HT1080 (cell line): ENCODE measurements around the gene SLC12A7. TPM values are rescaled to one million over a fixed set of nuclear protein-coding genes. Genes with fewer than 3 reads are reported as not detected.
"Not testable (repeated sequence)": the region's sequence is repeated elsewhere in the genome, so short reads cannot be mapped to it uniquely, and the experiment has no call there.

ENCODE experiments used
- DNase-seq: peaks from one replicate; pipeline ENCODE4 v3.0.0-alpha.2; 2015; ENCODE audit warnings: low read depth
- total RNA-seq: library from RNA; depleted of rRNA; stranded (reverse); fragments of >200 nt; shearing (Covaris generic); gene quantifications from 2 replicates; pipeline ENCODE4 v1.2.3, GENCODE V29; 2014

SLC12A7 gene
- total RNA-seq, 1 experiment from 2014 or later, result 2.4 TPM

- no peak for DNase-seq
Measured at GRCh38 chr5:1065891-1066650, 45.8 kb downstream of the SLC12A7 start.

GRCh38 chr5:1065143-1065750, 46.6 kb downstream of the SLC12A7 start:
- DNase-seq, result no peak

GRCh38 chr5:1064383-1065142, 47.3 kb downstream of the SLC12A7 start:
- DNase-seq, result no peak

- DNase-seq, result no peak
Measured at GRCh38 chr5:1063661-1064382, 48.0 kb downstream of the SLC12A7 start.

GRCh38 chr5:1062761-1063568, 48.9 kb downstream of the SLC12A7 start:
- DNase-seq, result no peak

- DNase-seq, result no peak
Measured at GRCh38 chr5:1061916-1062315, 49.9 kb downstream of the SLC12A7 start.

- DNase-seq, result not testable (repeated sequence)
Measured at GRCh38 chr5:1061292-1061691, 50.6 kb downstream of the SLC12A7 start.

- no peak for DNase-seq
Measured at GRCh38 chr5:1060535-1060981, 51.3 kb downstream of the SLC12A7 start.

GRCh38 chr5:1059884-1060263, 52.0 kb downstream of the SLC12A7 start:
- no peak for DNase-seq

- DNase-seq, result no peak
Measured at GRCh38 chr5:1058988-1059883, 52.6 kb downstream of the SLC12A7 start.

- no peak for DNase-seq
Measured at GRCh38 chr5:1058083-1058945, 53.5 kb downstream of the SLC12A7 start.

GRCh38 chr5:1057485-1058082, 54.3 kb downstream of the SLC12A7 start:
- no peak for DNase-seq

- no peak for DNase-seq
Measured at GRCh38 chr5:1056611-1057484, 55.0 kb downstream of the SLC12A7 start.

- no peak for DNase-seq
Measured at GRCh38 chr5:1055896-1056610, 55.8 kb downstream of the SLC12A7 start.

- no peak for DNase-seq
Measured at GRCh38 chr5:1054799-1055775, 56.8 kb downstream of the SLC12A7 start.
